ENCODE data around the gene KIF21B. TPM values are rescaled to one million over a fixed set of nuclear protein-coding genes. Genes with fewer than 3 reads are reported as not detected.

The KIF21B gene
- total RNA-seq, 1 donor from 2014 or later = 3.7 TPM

GRCh38 chr1:200929530-200930278, 93.8 kb downstream of the KIF21B start:
- ATAC-seq (no peak), DNase-seq (ENCODE audit: low spot score) (no peak)
- intact Hi-C loops (cut with DNase I) = no loop called here

- DNase-seq (ENCODE audit: low spot score) = no peak
- no peak for ATAC-seq
- intact Hi-C loops (cut with DNase I) = no loop called here
Measured at GRCh38 chr1:200925831-200926230, 97.7 kb downstream of the KIF21B start.

- intact Hi-C loops (cut with DNase I) = no loop called here
- ATAC-seq = no peak
- no peak for DNase-seq (ENCODE audit: low spot score)
Measured at GRCh38 chr1:200923601-200924000, 99.9 kb downstream of the KIF21B start.

- ATAC-seq (no peak), DNase-seq (ENCODE audit: low spot score) (no peak)
- intact Hi-C loops (cut with DNase I) = no loop called here
Measured at GRCh38 chr1:200922406-200922805, 101.1 kb downstream of the KIF21B start.

- DNase-seq (ENCODE audit: low spot score) = no peak
- no peak for ATAC-seq
- intact Hi-C loops (cut with DNase I) = no loop called here
Measured at GRCh38 chr1:200921571-200922110, 101.9 kb downstream of the KIF21B start.

Other genes starting within 250 kb of the KIF21B start
- not detected for gene GPR25, start 150.7 kb downstream of the KIF21B start, total RNA-seq
- 0.45 TPM for gene INAVA, start 128.8 kb downstream of the KIF21B start, total RNA-seq
- gene CACNA1S, start 88.7 kb upstream of the KIF21B start, total RNA-seq = not detected
- not detected for gene ASCL5, start 103.5 kb upstream of the KIF21B start, total RNA-seq
- gene TMEM9, start 130.8 kb upstream of the KIF21B start, total RNA-seq = 42.9 TPM
- 1.7 TPM for gene IGFN1, start 167.1 kb upstream of the KIF21B start, total RNA-seq

Measured in sciatic nerve (tissue), 2 donors.